Measurements from ENCODE around the gene PLPP3. TPM values are rescaled to one million over a fixed set of nuclear protein-coding genes. Genes with fewer than 3 reads are reported as not detected.

PLPP3 gene
- total RNA-seq, 1 experiment from 2014 or later, result 0.39 TPM

GRCh38 chr1:56545711-56546110, 33.7 kb downstream of the PLPP3 start:
- POLR2A ChIA-PET (ENCODE audit: low non-redundant PET), result no interaction called here
- Histone ChIP-seq H3K36me3 (ENCODE audit: insufficient read depth, low read length, poor library complexity, severe bottlenecking) (no peaks in the 10 kb centered on the region), H3K9me3 (ENCODE audit: low read depth, low read length, poor library complexity, severe bottlenecking) (no peaks in the 10 kb centered on the region), H3K27ac (ENCODE audit: low read depth, low read length, poor library complexity, severe bottlenecking) (no peak overlapping the region), H3K27me3 (replicated peaks; ENCODE audit: insufficient read depth, low read depth, low read length, poor library complexity) (no peaks in the 10 kb centered on the region), H3K4me1 (ENCODE audit: insufficient read depth, low read length, poor library complexity, severe bottlenecking) (no peaks in the 10 kb centered on the region), H3K4me3 (ENCODE audit: low read depth, low read length, poor library complexity, severe bottlenecking) (no peak overlapping the region)
- no peak for TF ChIP-seq EZH2 (IDR thresholded peaks at IDR 0.05; ENCODE audit: borderline replicate concordance, low read depth, low read length, poor library complexity, severe bottlenecking)
- TF ChIP-seq CTCF (conservative IDR thresholded peaks at IDR 0.05; ENCODE audit: low read depth, low read length), result no peak
- DNase-seq (ENCODE audit: low spot score), result no peak
- intact Hi-C loops (cut with micrococcal nuclease; ENCODE audit: unreplicated experiment), result no loop called here
- CTCF ChIA-PET, result no interaction called here
- BruUV-seq (replicated peaks), result no TSS peak

GRCh38 chr1:56543783-56544612, 35.4 kb downstream of the PLPP3 start:
- Histone ChIP-seq H3K4me1 (ENCODE audit: insufficient read depth, low read length, poor library complexity, severe bottlenecking) (no peaks in the 10 kb centered on the region), H3K27ac (ENCODE audit: low read depth, low read length, poor library complexity, severe bottlenecking) (no peak overlapping the region), H3K27me3 (replicated peaks; ENCODE audit: insufficient read depth, low read depth, low read length, poor library complexity) (peaks cover 6% of the 10 kb centered on the region), H3K36me3 (ENCODE audit: insufficient read depth, low read length, poor library complexity, severe bottlenecking) (no peaks in the 10 kb centered on the region), H3K9me3 (ENCODE audit: low read depth, low read length, poor library complexity, severe bottlenecking) (no peaks in the 10 kb centered on the region), H3K4me3 (ENCODE audit: low read depth, low read length, poor library complexity, severe bottlenecking) (no peak overlapping the region)
- intact Hi-C loops (cut with micrococcal nuclease; ENCODE audit: unreplicated experiment), result no loop called here
- BruUV-seq (replicated peaks), result no TSS peak
- TF ChIP-seq CTCF (conservative IDR thresholded peaks at IDR 0.05; ENCODE audit: low read depth, low read length) (no peak), EZH2 (IDR thresholded peaks at IDR 0.05; ENCODE audit: borderline replicate concordance, low read depth, low read length, poor library complexity, severe bottlenecking) (no peak)
- DNase-seq (ENCODE audit: low spot score), result no peak
- CTCF ChIA-PET, result no interaction called here
- POLR2A ChIA-PET (ENCODE audit: low non-redundant PET), result no interaction called here

GRCh38 chr1:56542651-56543050, 36.7 kb downstream of the PLPP3 start:
- TF ChIP-seq CTCF (conservative IDR thresholded peaks at IDR 0.05; ENCODE audit: low read depth, low read length) (no peak), EZH2 (IDR thresholded peaks at IDR 0.05; ENCODE audit: borderline replicate concordance, low read depth, low read length, poor library complexity, severe bottlenecking) (no peak)
- no TSS peak for BruUV-seq (replicated peaks)
- intact Hi-C loops (cut with micrococcal nuclease; ENCODE audit: unreplicated experiment), result no loop called here
- Histone ChIP-seq H3K4me1 (ENCODE audit: insufficient read depth, low read length, poor library complexity, severe bottlenecking) (no peaks in the 10 kb centered on the region), H3K9me3 (ENCODE audit: low read depth, low read length, poor library complexity, severe bottlenecking) (no peaks in the 10 kb centered on the region), H3K27me3 (replicated peaks; ENCODE audit: insufficient read depth, low read depth, low read length, poor library complexity) (peaks cover 6% of the 10 kb centered on the region), H3K27ac (ENCODE audit: low read depth, low read length, poor library complexity, severe bottlenecking) (no peak overlapping the region), H3K36me3 (ENCODE audit: insufficient read depth, low read length, poor library complexity, severe bottlenecking) (no peaks in the 10 kb centered on the region), H3K4me3 (ENCODE audit: low read depth, low read length, poor library complexity, severe bottlenecking) (no peak overlapping the region)
- POLR2A ChIA-PET (ENCODE audit: low non-redundant PET), result no interaction called here
- no peak for DNase-seq (ENCODE audit: low spot score)
- CTCF ChIA-PET, result no interaction called here

Data from A673 (cell line).